ENCODE results near the gene SLC25A18.
"Not testable (repeated sequence)": the region's sequence is repeated elsewhere in the genome, so short reads cannot be mapped to it uniquely, and the experiment has no call there.

Gene SLC25A18

DNA sequence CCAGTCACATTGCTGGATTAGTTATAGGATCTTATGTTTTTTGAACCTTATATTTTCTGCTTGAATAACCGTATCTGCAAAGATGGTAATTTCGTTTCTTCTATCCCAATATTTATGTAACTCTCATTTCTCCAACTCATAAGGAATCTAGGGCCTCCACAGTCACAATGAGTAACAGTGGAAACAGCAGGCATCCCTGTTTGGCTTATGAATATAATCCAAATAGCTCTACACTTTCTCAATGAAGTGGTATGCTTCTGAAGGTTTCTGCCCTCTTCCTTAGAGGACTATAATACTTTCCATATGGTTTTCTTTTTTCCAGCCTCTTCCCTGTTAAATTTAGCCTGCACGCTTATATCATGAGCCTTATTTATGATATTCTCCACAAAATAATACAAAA is 48.8 kb downstream of the SLC25A18 start:
- DNase-seq = peak; percentile 47

DNA sequence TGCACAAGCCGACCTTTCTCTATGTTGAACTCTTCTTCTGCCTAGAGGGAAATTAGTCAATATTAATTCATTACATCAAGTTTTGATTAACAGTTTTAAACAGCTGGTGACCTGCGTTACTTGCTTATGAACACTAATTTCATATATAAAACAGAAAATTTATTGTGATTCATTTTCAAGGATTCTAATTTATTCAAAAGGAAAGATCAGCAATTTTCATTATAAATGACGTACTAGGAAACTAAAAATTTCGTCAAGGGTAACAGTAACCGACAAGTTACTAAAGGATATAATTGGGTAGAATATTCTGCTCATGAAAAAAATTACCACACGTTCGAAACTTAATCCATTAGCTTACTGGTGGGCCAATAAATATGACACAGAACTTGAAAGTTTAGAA is 50.0 kb downstream of the SLC25A18 start:
- DNase-seq = no peak

DNA sequence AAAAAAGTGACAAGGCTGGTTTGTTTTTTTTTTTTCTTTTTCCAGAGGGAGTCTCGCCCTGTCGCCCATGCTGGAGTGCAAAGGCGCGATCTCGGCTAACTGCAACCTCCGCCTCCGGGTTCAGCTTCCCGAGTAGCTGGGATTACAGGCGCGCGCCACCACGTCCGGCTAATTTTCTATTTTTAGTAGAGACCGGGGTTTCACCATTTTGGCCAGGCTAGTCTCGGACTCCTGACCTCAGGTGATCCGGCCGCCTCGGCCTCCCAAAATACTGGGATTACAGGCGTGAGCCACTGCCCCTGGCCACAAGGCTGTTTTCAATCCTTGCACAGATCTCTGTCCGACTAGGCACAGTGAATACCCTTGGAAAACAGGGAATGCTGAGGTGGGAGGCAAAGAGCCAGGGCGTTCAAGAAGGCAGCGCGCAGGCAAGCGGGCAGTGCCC is 64.7 kb downstream of the SLC25A18 start:
- DNase-seq = no peak

DNA sequence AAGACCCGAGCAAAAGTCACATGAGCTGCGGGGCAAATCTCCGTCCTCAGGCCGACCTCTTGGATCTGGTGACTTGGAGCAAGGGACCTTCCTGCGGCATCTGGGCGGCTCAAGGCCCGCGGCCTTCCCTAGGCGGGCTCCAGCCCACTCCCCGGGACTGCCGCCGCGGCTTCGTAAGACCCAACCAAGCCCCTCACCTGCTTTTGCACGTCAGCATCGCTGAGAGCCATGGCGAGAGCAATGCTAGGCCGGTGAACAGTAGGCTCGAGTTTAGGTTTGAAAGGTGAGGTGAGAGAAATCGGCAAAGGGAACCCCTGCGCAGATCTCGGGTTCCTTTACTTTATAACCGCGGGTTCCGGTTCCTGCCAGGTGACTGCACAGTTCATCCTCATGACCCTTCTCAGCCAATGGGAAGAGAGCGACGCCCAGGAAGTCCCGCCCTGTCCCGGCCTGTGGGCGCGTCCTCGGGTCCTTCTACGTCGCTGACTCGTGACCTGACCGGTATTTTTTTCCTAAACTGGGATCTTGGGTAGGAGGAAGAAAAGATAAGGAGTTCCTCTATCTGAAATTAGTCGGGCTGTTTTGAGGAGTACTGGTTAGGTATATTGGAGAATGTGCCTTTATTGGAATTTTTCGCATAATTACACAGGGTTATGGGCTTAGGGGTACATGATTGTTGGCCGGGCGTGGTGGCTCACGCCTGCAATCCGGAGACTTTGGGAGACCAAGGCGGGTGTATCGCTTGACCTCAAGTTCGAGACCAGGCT is 65.3 kb downstream of the SLC25A18 start, which contains the start of gene ATP6V1E1:
Gene ATP6V1E1 (minus strand): TSS at position 344 of the 767 bp plus-strand sequence. CDS start 114 bp downstream, at position 230.
- DNase-seq = peak; percentile 95

DNA sequence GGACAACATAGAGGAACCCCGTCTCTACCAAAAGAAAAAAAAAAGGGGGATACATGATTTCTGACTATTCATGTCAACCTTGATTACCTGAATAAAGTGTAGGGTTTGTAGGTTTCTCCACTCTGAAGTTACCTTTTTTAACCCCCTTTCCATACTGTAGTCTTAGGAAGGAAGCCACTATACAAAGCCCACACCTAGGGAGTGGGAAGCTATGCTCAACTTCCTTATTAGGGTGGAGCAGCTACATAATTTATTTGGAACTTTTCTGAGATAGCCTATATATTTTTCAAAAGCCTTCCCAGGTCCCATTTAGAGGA is 65.8 kb downstream of the SLC25A18 start:
- DNase-seq = no peak

DNA sequence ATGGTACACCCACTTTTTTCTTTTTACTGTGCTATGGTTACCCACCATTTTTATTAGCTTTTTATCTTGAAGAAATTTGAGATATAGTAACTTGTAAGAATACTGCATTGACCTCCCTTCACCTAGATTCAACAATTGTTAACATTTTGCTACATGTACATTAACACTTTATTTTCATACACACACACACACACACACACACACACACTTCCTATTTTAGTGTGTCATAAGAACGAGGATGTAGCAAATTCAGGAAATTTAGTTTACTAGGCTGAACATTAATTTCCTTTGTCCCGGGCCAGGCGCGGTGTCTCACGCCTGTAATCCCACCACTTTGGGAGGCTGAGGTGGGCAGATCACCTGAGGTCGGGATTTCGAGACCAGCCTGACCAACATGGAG is 66.3 kb downstream of the SLC25A18 start:
- DNase-seq = no peak

DNA sequence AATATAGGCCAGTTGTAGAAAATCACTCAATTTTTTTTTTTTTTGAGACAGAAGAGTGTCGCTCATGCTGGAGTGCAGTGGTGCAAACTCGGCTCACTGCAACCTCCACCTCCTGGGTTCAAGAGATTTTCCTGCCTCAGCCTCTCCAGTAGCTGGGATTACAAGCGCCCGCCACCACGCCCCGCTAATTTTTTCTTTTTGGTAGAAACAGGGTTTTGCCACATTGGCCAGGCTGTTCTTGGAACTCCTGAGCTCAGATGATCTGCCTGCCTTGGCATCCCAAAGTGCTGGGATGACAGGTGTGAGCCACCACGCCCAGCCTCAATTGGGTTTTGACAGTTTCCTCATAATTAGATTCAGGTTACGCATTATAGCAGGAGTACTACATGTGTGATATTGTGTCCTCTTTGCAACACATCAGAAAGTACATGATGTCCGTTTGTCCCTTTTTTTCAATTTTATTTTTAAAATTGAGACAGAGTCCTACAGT is 67.8 kb downstream of the SLC25A18 start:
- no peak for DNase-seq

DNA sequence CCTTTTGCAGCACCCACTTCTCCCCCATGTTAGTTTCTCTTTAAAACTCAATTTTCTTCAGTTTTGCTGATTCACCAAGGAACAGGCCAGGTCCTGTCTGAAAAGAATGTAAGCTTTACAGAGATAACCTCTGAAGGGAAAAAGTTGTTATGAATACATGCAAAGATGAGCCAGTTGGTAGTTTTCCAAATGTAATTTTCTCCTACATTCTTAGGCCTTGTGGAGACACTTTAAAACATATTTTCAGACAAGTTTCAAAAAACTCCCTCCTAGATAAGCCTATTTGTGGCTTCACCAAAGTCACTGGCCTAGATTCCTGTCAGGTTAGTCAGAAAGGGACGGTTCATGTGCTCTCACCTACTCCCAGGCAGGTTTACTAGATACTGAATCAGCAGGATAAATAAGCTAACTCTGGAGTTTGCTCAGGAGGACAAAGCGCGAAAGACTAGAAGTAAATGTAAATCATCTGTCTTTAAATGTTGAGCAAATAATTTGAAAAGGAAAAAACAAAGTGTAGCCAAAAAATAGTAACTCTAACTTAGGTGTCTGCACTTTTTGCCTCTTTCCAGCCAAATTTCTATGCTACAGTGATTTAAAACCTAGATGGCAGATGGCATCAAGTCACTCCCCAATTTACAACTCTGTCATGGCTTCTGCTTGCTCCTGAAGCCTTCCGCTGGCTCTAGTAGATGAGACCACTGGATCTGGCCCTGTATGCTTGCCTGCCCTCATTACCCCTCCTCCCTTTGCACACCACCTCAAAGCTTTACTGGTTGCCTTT is 70.1 kb downstream of the SLC25A18 start:
- DNase-seq = peak; percentile 53

DNA sequence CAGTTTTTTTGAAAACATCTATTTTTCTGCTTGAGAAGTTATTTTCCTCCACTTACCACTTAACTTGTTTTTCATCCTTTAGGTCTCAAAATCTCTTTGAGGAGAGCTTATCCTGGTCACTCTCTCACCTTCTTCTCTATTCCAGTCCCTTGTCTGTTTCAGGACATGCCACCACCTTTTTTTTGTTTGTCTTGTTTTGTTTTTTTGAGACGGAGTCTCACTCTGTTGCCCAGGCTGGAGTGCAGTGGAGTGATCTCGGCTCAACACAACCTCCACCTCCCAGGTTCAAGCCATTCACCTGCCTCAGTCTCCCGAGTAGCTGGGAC is 70.7 kb downstream of the SLC25A18 start:
- DNase-seq = no peak

DNA sequence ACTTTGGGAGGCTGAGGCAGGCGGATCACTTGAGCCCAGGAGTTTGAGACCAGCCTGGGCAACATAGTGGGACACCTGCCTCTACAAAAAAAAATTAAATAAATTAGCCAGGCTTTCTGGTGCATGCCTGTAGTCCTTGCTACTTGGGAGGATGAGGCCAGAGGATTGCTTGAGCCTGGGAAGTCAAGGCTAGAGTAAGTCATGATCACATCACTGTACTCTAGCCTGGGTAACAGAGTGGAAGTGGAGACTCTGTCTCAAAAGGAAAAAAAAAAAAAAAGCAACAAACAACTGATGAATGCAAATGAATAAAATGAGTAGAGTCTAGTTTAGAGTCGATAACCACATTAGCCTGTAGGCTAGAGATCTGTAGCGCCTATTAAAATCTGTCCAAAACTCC is 71.4 kb downstream of the SLC25A18 start:
- DNase-seq = no peak

DNA sequence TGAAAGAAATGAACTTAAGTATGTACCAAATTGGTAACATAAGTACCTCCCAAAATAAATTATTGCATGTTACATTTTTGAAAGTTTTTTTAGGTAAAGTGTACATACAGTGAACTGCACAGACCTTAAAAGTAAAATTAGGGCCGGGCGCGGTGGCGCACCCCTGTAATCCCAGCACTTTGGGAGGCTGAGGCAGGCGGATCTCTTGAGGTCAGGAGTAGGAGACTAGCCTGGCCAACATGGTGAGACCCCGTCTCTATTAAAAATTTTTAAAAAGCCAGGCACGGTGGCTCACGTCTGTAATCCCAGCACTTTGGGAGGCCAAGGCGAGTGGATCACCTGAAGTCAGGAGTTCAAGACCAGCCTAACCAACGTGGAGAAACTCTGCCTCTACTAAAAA is 73.6 kb downstream of the SLC25A18 start:
- not testable (repeated sequence) for DNase-seq

DNA sequence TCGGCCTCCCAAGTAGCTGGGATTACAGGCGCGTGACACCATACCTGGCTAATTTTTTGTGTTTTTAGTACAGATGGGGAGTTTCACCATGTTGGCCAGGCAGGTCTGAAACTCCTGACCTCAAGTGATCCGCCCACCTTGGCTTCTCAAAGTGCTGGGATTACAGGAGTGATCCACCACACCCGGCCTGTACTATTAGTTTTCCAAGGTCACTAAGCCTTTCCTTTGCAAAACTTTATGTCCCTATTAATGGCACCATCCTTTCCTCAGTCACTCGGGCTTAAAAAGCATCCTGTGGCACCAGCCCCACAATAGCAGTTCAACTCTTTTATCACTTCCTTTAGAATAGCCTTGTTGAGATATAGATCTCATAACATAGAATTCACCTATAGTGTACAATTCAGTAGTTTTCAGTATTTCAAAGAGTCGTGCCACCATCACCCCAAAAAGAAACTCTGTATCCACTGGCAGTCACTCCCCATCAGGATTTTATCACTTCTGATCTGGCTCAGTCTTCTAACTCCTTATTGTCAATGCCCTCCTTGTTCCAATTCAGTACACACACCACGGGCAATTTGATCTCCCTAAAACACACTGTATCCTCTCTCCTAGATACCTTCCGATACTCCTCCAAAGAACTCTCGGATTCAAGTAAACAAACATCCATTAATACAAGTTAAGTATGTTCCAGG is 74.3 kb downstream of the SLC25A18 start:
- no peak for DNase-seq

DNA sequence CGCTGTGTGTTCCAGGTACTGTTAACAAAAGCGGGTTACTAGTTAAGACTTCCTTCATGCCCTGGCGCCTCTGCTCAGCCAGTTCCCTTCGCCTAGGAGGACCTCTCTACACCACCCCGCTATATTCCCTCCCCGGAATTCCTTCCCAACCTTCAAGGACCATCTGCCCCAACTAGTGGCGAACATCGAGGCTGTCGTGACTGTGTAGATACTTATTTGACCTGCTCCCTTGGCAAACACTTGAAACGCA is 74.8 kb downstream of the SLC25A18 start:
- DNase-seq = no peak

DNA sequence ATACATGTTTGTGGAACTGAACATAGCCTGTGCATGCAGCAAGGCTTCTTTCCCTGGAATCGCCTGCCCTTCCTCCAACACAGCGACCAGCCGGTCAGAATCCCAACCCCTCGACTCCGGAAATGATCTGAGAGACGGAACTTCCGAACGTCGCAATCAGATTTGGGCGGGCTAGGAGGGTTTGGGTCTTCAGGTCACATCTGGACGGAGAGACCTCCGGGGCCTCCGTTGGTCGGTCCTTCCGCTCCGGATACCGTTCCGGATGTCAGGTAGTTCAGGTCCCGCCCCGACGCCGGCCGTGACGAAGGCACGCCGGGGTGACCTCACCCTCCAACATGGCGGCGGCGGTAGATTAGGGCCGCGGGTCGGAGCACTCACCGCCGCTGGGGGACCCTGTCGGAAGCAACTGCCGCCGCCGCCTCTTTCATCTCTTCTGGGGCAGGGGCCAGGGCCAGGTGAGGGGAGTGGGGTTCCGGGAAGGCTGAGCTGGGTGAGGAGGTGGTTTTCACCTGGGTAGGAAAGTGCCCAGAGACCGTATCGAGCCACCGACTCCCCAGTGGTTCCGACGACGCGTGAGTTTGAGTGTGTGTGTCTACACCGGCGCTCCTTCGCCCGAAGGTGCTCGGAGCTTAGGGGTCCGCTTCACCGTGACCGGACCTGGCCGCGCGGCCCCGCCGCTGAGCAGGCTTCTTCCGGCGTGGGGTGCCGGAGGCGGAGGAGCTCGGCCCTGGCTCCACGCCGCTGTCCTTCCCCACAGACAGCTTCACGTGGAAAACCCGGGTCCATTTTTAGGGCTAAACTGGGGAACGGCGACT is 75.3 kb downstream of the SLC25A18 start, which contains the start of gene BCL2L13:
Gene BCL2L13 (plus strand): TSS at position 326 of the 815 bp plus-strand sequence. CDS start 16,955 bp downstream, outside the sequence.
- DNase-seq = peak; percentile 87

DNA sequence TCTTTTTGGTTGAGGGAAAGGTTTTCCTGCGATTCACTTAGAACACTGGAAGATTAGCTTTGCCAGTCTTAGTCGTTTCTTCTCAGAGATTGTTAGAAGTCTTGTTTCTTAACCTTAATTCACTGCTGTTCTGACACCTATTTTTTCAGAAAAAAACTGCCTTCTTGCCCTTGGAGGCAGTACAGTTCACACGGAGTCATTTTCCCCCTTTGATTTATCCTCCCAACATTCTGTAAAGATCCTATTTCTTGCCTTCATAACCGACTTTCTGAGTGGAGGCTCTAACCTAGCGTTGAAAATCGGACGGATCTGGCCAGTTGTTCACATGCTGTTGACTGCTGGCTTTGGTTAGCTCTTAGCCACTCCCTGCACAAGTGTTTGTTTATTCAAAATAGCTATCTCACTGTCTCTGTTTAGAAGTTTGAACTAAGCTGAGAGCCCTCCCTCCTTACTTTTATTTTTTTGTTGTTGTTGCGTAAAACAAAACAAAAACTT is 76.0 kb downstream of the SLC25A18 start:
- DNase-seq = peak; percentile 22

Data from fibroblast of skin of scalp (primary cell).